Hippocampal formation (tissue), 2 donors: ENCODE measurements around the gene C1orf21.
A peak's percentile ranks its signal among the peaks of the same experiment; 100 is the strongest.

ENCODE experiments used
- DNase-seq, 2 donors: peaks; one replicate each; lab custom pipeline; 2025; lab: John Stamatoyannopoulos, UW

Gene C1orf21

DNA sequence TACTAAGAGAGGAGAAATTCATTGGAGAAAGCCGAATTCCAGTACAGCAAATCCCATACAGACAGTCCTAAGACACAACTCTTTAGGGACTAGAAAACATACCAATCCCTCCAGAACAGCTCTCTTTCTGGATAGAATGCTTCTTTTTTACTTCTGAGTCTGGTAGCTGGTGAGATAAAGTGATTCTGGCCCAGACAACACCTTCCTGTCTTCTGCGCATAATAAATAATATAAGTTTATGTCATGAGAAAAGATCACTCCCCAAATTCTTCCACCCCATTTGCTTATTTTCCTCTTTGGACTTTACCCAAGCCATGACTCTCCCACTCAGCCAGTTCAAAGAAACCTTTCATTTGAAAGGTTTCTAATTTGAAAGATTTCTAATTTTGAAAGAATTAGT lies 269.4 kb downstream of the C1orf21 start:
- DNase-seq, result no peak

DNA sequence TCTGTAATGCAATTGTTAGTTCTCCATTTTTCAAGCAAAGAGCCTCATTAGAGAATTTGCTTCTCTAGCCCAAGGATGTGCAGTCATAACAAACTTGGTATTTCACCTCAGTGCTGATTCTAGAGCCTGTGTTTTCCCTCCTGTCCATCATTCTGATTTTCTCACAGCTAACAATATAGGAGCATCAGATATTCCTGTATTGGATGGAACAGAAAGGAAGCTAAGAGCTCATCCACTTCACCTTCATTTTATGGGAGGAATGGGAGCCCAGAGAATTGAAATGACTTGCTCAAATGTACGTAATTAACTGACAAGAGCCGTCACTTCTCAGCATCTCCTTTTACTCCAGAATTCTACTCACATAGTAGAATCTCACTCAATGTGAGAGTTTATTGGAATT lies 271.2 kb downstream of the C1orf21 start:
- no peak for DNase-seq

DNA sequence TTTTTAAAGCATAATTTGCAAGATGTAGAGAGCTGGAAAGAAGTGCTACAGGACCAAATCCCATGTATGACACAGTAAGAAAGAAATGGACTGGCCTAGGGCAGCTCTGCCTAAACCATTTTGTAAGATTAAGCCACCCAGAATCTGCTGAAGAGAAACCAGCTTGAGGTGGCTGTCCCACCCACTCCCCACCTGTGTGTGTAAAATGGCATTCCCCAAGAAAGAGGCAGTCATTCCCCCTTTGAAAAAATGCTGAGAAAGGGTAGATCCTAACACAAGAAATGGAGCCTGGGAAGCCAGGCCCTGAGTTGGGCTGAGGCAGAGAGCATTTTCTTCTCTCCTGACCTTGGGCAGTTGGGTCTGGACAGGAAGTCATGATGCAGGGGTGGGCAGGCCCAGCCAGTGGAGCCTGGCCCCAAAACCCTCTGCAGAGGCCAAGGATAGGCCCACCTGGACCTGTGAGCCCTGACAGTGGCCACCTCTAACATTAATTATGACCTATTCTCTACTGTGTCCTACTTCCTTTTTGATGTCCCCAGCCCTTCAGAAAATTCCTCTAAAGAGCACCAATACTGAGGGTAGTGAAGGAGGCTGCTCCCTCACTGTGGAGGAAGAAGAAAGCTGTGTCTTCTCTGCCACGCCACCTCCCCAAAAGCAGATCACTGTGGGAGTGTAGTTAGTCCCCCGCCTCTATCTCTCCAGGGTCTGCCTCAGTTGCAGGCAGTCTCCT lies 273.8 kb downstream of the C1orf21 start:
- no peak for DNase-seq

DNA sequence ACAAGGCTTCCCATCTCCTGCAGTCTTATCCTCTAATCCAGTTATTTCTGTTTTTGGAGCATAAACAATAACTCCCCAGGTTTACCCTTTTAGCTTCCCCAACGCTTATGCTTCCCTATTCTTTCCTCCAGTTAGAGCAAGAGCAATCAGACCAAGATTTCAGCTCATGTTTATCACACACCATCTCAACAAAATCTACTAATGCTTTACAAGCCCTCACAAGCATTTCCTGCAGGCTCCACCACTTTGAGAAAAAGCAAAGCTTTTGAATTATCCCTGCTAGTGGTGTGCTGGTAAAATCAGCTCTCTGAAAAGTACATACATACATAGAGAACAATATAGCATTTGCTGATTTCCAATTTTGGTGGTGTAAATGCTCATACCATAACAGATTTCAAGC lies 275.0 kb downstream of the C1orf21 start:
- DNase-seq, result no peak

DNA sequence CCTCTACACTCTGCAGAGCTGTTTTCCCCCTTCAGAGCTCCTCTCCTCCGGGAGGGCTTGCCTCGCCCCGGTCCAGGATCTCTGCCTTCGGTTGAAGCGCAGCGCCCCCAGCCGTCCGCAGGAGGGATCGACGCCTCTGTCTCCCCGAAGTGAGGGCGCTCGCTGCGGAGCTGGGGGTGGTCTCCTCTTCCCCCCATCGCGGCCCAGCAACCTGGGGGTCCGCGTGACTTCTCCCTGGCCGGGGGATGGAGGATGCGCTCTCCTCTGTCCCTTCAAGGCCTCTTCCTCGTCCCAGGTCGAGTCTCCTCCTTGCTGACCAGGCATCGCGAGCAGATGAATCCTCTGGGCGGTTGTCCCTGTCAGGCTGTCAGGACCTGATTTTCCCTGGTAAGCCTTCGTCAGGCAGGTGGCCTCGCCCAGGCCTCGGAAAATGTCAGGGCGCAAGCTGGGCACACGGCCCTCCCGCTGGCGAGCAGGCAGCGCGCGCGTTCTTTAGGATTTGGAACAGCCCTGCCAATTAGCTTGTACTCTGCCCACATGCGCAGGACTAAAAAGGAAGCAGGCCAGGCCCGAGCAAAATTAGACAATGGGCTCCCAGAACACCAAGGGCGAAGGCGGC lies 277.3 kb downstream of the C1orf21 start:
- DNase-seq, result peak; percentile 71 to 73

DNA sequence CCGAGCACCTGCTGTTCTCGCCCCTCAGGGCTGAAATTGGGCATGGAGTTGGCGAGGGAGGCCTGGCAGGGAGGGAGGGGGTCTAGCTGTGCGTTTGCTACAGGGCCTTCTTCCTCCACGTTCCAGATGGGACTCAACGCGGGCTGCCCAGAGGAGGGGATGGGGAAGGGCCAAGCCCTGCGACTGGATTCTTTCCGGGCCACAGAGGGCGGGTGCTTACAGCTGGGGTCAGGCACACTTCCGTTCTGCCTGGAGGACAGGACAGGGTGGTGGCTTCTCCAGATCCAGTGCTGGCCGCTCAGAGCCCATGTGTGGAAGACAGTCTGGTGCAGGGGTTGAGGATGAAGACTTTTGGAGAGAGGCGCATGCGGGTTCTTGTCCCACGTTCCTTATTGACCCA lies 277.8 kb downstream of the C1orf21 start:
- DNase-seq, result no peak

DNA sequence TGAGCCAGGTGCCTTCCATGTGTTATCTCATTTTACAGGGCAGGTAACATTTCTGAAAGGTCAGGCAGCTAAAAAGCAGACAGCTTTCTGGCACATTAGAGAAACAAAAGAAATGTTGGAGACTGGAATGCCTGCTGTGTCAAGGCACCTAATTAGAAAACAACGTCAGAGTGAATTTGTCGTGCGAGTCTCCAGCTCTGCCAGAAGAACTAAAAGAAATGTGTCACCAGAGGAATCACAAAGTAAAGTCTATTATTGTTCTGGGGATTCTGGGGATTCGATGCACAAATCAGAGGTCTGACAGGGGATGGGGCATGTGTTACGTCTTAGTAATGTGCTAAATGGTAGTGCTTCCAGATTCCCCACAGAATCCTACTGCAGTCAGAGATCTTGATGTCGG lies 278.5 kb downstream of the C1orf21 start:
- DNase-seq, result no peak

DNA sequence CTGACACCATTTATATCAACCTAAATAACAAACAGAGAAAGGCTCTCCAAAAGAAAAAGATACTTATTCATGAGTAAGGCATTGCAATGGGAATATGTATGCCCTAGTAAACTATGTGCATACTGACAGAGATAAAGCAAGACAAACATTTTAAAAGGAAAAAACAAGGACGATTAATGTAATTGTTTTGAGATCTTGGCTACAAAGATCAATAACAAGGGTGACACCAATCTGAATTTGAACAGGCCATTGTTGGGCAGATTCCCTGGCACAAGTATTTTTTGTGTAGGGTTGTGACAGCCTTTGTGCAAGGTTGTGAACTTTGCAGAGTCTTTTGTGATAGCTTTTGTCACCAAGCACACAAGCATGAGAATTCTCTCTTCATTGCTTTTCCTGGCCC lies 282.6 kb downstream of the C1orf21 start:
- DNase-seq, result no peak

DNA sequence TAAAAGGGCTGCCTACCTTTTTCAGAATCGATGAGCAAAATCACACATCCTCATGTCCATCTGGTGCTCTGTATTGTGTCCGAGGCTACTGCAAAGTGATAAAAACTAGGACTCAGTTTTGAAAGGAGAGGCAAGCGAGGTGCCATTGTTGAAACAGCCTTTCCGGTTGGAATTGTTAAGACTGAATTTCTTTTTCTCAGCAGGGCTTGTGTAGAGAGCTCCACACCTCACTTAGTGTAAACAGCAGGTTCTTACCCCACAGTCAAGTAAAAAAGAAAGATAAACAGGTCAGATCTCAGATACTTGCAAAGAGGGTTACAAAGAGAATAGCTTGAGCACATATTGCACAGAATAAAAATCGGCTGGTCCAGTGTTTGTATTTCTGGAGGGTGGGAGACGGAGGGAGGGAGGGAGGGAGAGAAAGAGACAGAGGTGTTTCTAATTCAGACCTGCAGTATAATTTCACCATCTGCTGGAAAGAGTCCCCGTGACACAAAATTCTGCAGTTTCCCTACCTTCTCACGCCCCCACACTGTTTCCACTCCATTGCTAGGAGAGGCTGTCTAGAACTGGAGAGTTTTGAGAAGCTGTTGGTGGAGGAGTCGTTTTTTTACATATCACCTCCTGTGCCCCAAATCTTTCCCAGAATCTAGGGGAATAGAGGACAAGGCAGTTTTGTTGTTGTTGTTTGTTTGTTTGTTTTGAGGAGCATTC lies 285.3 kb downstream of the C1orf21 start:
- DNase-seq, result no peak

DNA sequence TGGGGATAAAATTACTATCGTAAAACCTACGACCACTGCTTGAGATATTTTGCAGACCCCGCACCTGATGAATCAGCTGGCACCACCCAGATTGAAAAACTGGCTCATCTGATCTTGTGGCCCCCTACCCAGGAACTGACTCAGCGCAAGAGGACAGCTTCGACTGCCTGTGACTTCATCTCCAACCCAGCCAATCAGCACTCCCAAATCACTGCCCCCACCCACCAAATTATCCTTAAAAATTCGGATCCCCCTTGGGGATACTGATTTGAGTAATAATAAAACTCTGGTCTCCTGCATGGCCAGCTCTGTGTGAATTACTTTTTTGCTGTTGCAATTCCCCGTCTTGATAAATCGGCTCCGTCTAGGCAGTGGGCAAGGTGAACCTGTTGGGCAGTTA lies 286.5 kb downstream of the C1orf21 start:
- DNase-seq, result no peak

DNA sequence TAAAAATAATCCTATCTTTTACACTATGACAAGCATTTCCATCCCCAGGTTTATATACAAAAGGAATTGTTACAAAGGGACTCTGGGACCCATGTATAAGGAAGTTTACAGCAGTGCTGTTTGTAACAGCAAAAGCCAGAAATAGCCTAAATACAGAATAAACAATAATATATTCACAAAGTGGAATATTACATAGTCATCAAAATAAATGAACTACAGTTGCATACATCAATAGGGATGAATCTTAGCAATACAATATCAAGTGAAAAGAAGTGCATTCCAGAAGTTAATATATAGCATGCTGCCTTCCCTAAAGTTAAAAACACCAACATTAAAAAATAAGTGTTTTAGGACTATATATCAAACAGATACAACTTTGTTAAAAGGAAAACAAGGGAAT lies 290.5 kb downstream of the C1orf21 start:
- DNase-seq, result no peak
